ENCODE data around the gene APOC3. TPM values are rescaled to one million over a fixed set of nuclear protein-coding genes. Genes with fewer than 3 reads are reported as not detected.

Gene APOC3
- total and polyA plus RNA-seq, 4 donors, result 1.4 TPM; not detected in 3

- 60% methylated on average over 1 of the region's 6 CpGs for WGBS (ENCODE audit: insufficient coverage)
- no peaks in the 10 kb centered on the region for H3K27me3 ChIP-seq (ENCODE audit: control insufficient read depth, insufficient read depth, low read length)
These were observed 37.2 kb downstream of the APOC3 start for GRCh38 chr11:116866804-116867455.

DNA sequence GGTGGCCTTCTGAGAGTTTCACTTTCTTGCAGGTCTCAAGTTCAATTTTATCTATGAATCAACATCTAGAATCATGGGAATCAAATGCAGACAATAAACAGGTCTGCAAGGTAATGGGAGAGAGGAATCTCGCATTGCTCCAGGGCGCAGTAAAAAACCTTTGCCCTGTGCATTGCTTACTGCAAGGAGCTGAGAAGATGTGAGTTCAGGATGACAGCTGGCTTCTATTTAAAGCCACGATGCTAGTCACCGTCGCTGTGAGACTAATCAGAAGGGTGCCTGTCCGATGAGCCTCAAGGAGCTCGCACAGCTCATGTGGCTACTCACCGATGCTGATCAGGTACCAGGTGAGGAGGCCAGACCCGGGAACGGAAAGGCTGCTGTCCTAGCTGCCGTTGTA, 37.9 kb downstream of the APOC3 start:
- no peaks in the 10 kb centered on the region for H3K9me3 ChIP-seq (ENCODE audit: control insufficient read depth, insufficient read depth, low read length)
- H3K36me3 ChIP-seq (ENCODE audit: control insufficient read depth, insufficient read depth, low read length), result peaks cover 43% of the 10 kb centered on the region
- no peaks in the 10 kb centered on the region for H3K4me1 ChIP-seq (ENCODE audit: control insufficient read depth, insufficient read depth, low read length)
- no peak for DNase-seq (ENCODE audit: low read depth in 4 of 6, low spot score in 6 of 6)
- no peaks in the 10 kb centered on the region for H3K27me3 ChIP-seq (ENCODE audit: control insufficient read depth, insufficient read depth, low read length)
- no peak overlapping the region for H3K4me3 ChIP-seq (ENCODE audit: low read depth, low read length)
- WGBS (ENCODE audit: insufficient coverage), result 94% methylated on average over 11 of the region's 11 CpGs
- H3K27ac ChIP-seq (ENCODE audit: low read depth, low read length), result no peak overlapping the region

More at GRCh38 chr11:116866804-116867455, 37.2 kb downstream of the APOC3 start:
- DNase-seq (ENCODE audit: low read depth in 4 of 6, low spot score in 6 of 6), result no peak
- Histone ChIP-seq H3K36me3 (ENCODE audit: control insufficient read depth, insufficient read depth, low read length) (peaks cover 47% of the 10 kb centered on the region), H3K9me3 (ENCODE audit: control insufficient read depth, insufficient read depth, low read length) (no peaks in the 10 kb centered on the region), H3K4me3 (ENCODE audit: low read depth, low read length) (no peak overlapping the region), H3K27ac (ENCODE audit: low read depth, low read length) (no peak overlapping the region), H3K4me1 (ENCODE audit: control insufficient read depth, insufficient read depth, low read length) (no peaks in the 10 kb centered on the region)

DNA sequence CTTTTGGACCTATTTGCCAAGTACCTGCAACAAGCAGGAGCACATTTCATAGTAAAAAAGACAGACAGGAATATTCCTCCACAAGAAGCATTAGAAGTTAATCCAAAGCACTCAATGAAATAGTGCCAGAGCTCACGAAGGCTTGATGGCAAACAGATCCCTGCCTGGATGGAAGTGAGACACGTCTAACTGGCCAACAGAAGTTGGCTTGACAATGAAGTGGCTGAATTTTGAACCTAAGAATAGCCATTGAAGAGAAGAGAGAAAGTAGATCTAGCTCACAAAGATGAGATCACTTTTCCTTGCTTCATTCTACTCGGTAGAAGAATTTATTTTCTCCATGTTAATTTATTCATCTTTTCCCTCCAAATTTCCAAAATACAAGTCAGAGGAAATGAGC, 38.4 kb downstream of the APOC3 start:
- DNase-seq (ENCODE audit: low read depth in 4 of 6, low spot score in 6 of 6), result no peak
- Histone ChIP-seq H3K4me3 (ENCODE audit: low read depth, low read length) (no peak overlapping the region), H3K9me3 (ENCODE audit: control insufficient read depth, insufficient read depth, low read length) (no peaks in the 10 kb centered on the region), H3K4me1 (ENCODE audit: control insufficient read depth, insufficient read depth, low read length) (no peaks in the 10 kb centered on the region), H3K27ac (ENCODE audit: low read depth, low read length) (no peak overlapping the region), H3K27me3 (ENCODE audit: control insufficient read depth, insufficient read depth, low read length) (no peaks in the 10 kb centered on the region), H3K36me3 (ENCODE audit: control insufficient read depth, insufficient read depth, low read length) (peaks cover 41% of the 10 kb centered on the region)
- no CpG with 5 or more reads among the region's 3 CpGs for whole genome bisulfite sequencing (ENCODE audit: insufficient coverage)

- no peak overlapping the region for H3K27ac ChIP-seq (ENCODE audit: low read depth, low read length)
- DNase-seq (ENCODE audit: low read depth in 4 of 6, low spot score in 6 of 6), result no peak
- H3K4me3 ChIP-seq (ENCODE audit: low read depth, low read length), result no peak overlapping the region
- H3K9me3 ChIP-seq (ENCODE audit: control insufficient read depth, insufficient read depth, low read length), result no peaks in the 10 kb centered on the region
- H3K4me1 ChIP-seq (ENCODE audit: control insufficient read depth, insufficient read depth, low read length), result no peaks in the 10 kb centered on the region
- 75% methylated on average over 3 of the region's 4 CpGs for WGBS (ENCODE audit: insufficient coverage)
- no peaks in the 10 kb centered on the region for H3K27me3 ChIP-seq (ENCODE audit: control insufficient read depth, insufficient read depth, low read length)
- peaks cover 38% of the 10 kb centered on the region for H3K36me3 ChIP-seq (ENCODE audit: control insufficient read depth, insufficient read depth, low read length)
These were observed 39.9 kb downstream of the APOC3 start for GRCh38 chr11:116869610-116870009.

DNA sequence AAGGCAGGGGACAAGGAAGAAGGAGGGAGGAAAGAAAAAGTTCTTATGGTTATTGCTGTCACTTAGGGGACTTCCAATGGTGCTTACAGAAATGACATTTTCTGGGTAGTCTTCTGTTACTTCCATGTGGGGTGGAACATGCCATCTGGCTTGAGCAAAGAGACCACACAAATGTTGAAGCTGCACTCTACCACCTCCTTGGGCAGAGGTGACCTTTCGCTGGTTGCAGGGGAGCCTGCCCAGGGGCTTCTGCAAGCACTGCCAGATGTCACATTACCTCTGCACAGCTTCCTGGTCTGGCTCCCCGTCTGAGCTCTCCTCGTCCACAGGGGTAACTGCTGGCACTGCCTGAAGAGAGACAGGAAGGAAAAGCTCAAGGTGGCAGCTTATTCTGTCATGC, 40.3 kb downstream of the APOC3 start:
- Histone ChIP-seq H3K36me3 (ENCODE audit: control insufficient read depth, insufficient read depth, low read length) (peaks cover 39% of the 10 kb centered on the region), H3K27me3 (ENCODE audit: control insufficient read depth, insufficient read depth, low read length) (no peaks in the 10 kb centered on the region), H3K4me1 (ENCODE audit: control insufficient read depth, insufficient read depth, low read length) (no peaks in the 10 kb centered on the region), H3K4me3 (ENCODE audit: low read depth, low read length) (no peak overlapping the region), H3K27ac (ENCODE audit: low read depth, low read length) (no peak overlapping the region), H3K9me3 (ENCODE audit: control insufficient read depth, insufficient read depth, low read length) (no peaks in the 10 kb centered on the region)
- no peak for DNase-seq (ENCODE audit: low read depth in 4 of 6, low spot score in 6 of 6)
- WGBS (ENCODE audit: insufficient coverage), result 84% methylated on average over 2 of the region's 3 CpGs

DNA sequence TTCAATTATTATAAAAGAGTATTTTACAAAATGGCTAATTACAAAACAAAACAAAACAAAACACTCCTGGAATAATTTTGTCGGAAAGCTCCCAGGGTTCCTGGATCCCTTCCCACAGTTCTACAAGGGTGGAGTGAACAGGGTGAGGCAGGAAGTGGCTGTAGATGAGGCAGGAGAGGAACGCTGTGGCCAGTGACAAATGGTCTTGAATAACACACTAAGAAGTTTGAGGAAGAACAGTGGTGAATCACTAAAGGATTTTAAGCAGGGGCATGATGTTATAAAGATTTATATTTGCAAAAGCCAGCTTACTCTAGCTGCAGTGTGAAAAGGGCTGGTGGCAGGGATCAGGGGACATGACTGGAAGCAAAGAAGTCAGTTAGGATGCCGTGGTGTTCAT, 41.5 kb downstream of the APOC3 start:
- H3K36me3 ChIP-seq (ENCODE audit: control insufficient read depth, insufficient read depth, low read length), result peaks cover 37% of the 10 kb centered on the region

DNA sequence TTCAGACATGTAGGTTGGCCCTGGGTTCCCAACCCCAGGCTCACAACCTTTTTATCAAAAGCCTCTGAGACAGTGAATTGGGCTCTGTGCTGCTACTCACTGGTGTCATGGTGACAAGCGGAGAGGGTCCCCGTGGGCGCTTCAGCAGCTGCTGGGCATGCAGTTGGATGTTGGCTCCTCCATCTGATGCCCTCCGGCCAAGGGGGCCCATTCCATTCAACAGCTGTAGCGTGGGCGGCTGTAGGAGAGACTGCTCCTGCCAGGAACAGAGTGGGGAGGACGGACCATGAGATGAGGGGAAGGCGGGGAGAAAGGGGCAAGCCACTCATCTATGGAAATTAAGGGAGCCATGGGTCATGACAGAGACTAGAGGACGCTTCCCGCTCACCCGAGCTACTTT, 43.7 kb downstream of the APOC3 start:
- no peak for DNase-seq (ENCODE audit: low read depth in 4 of 6, low spot score in 6 of 6)
- no peaks in the 10 kb centered on the region for H3K4me1 ChIP-seq (ENCODE audit: control insufficient read depth, insufficient read depth, low read length)
- 81% methylated on average over 10 of the region's 11 CpGs for WGBS (ENCODE audit: insufficient coverage)
- H3K27me3 ChIP-seq (ENCODE audit: control insufficient read depth, insufficient read depth, low read length), result no peaks in the 10 kb centered on the region
- no peaks in the 10 kb centered on the region for H3K9me3 ChIP-seq (ENCODE audit: control insufficient read depth, insufficient read depth, low read length)
- H3K36me3 ChIP-seq (ENCODE audit: control insufficient read depth, insufficient read depth, low read length), result peaks cover 34% of the 10 kb centered on the region
- no peak overlapping the region for H3K4me3 ChIP-seq (ENCODE audit: low read depth, low read length)
- no peak overlapping the region for H3K27ac ChIP-seq (ENCODE audit: low read depth, low read length)

More for the DNA sequence above, 41.5 kb downstream of the APOC3 start:
- no peaks in the 10 kb centered on the region for H3K27me3 ChIP-seq (ENCODE audit: control insufficient read depth, insufficient read depth, low read length)
- DNase-seq (ENCODE audit: low read depth in 4 of 6, low spot score in 6 of 6), result no peak
- no peak overlapping the region for H3K4me3 ChIP-seq (ENCODE audit: low read depth, low read length)
- no peaks in the 10 kb centered on the region for H3K9me3 ChIP-seq (ENCODE audit: control insufficient read depth, insufficient read depth, low read length)
- WGBS (ENCODE audit: insufficient coverage), result 90% methylated on average over 2 of the region's 3 CpGs
- no peaks in the 10 kb centered on the region for H3K4me1 ChIP-seq (ENCODE audit: control insufficient read depth, insufficient read depth, low read length)
- H3K27ac ChIP-seq (ENCODE audit: low read depth, low read length), result no peak overlapping the region

GRCh38 chr11:116874251-116874650, 44.5 kb downstream of the APOC3 start:
- Histone ChIP-seq H3K36me3 (ENCODE audit: control insufficient read depth, insufficient read depth, low read length) (peaks cover 34% of the 10 kb centered on the region), H3K27ac (ENCODE audit: low read depth, low read length) (no peak overlapping the region), H3K27me3 (ENCODE audit: control insufficient read depth, insufficient read depth, low read length) (no peaks in the 10 kb centered on the region), H3K4me3 (ENCODE audit: low read depth, low read length) (no peak overlapping the region), H3K9me3 (ENCODE audit: control insufficient read depth, insufficient read depth, low read length) (no peaks in the 10 kb centered on the region), H3K4me1 (ENCODE audit: control insufficient read depth, insufficient read depth, low read length) (no peaks in the 10 kb centered on the region)
- 100% methylated on average over 1 of the region's 2 CpGs for WGBS (ENCODE audit: insufficient coverage)
- no peak for DNase-seq (ENCODE audit: low read depth in 4 of 6, low spot score in 6 of 6)

DNA sequence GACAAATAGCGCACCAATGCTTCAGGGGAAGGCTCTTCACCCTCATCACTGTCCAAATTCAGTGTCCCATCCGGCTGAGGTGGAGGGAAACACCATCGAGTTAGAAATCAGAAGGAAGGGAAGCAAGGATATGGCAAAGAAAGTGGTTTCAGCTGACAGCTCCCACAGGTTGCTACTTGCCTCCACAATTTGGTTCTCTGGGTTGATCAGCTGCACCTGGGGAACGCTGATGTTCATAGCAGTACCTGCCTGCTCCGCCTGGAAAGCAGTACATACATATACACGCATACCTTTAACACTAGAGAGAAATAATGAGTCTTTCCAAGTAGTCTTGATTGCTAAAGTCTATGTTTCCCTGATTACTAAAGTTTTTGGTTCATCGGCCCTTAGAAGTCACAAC, 45.5 kb downstream of the APOC3 start:
- Histone ChIP-seq H3K27me3 (ENCODE audit: control insufficient read depth, insufficient read depth, low read length) (no peaks in the 10 kb centered on the region), H3K9me3 (ENCODE audit: control insufficient read depth, insufficient read depth, low read length) (no peaks in the 10 kb centered on the region), H3K36me3 (ENCODE audit: control insufficient read depth, insufficient read depth, low read length) (peaks cover 29% of the 10 kb centered on the region), H3K4me3 (ENCODE audit: low read depth, low read length) (no peak overlapping the region), H3K27ac (ENCODE audit: low read depth, low read length) (no peak overlapping the region), H3K4me1 (ENCODE audit: control insufficient read depth, insufficient read depth, low read length) (no peaks in the 10 kb centered on the region)
- DNase-seq (ENCODE audit: low read depth in 4 of 6, low spot score in 6 of 6), result no peak
- 100% methylated on average over 2 of the region's 7 CpGs for WGBS (ENCODE audit: insufficient coverage)

DNA sequence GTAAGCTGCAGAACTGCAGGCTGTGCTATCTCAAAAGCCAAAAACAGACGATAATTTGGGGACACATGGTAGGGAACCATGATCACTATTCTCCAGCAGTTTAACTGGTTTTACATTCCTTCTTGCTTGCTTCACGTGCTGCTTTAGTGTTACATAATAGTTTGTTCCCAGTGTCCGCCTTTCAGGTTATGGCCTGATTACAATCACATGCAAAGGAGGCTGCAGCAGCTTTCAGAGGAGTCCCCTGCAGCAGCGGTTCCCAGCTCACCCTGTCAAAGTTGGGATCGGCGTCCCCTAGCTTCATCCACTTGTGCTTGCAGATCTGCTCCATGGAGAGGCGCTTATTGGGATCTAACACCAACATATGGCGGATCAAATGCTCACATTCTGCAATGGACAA, 46.9 kb downstream of the APOC3 start:
- peaks cover 23% of the 10 kb centered on the region for H3K36me3 ChIP-seq (ENCODE audit: control insufficient read depth, insufficient read depth, low read length)
- no peaks in the 10 kb centered on the region for H3K4me1 ChIP-seq (ENCODE audit: control insufficient read depth, insufficient read depth, low read length)
- 94% methylated on average over 7 of the region's 8 CpGs for WGBS (ENCODE audit: insufficient coverage)
- no peaks in the 10 kb centered on the region for H3K9me3 ChIP-seq (ENCODE audit: control insufficient read depth, insufficient read depth, low read length)
- H3K27me3 ChIP-seq (ENCODE audit: control insufficient read depth, insufficient read depth, low read length), result no peaks in the 10 kb centered on the region
- H3K27ac ChIP-seq (ENCODE audit: low read depth, low read length), result no peak overlapping the region
- no peak for DNase-seq (ENCODE audit: low read depth in 4 of 6, low spot score in 6 of 6)
- no peak overlapping the region for H3K4me3 ChIP-seq (ENCODE audit: low read depth, low read length)
